DND-41 (cell line): ENCODE measurements around the gene PITX1.
"Not testable (repeated sequence)": the region's sequence is repeated elsewhere in the genome, so short reads cannot be mapped to it uniquely, and the experiment has no call there.

Experiments
- EZH2 ChIP-seq: IDR thresholded peaks from 3 replicates; pipeline ENCODE4 v1.6.1; 2012; ENCODE audit warnings: borderline replicate concordance, low read depth, mild to moderate bottlenecking, moderate library complexity, low read length, inconsistent platforms; ENCODE audit not compliant: severe bottlenecking
- TF ChIP-seq, protein P1 (sequence below): IDR thresholded peaks from 2 replicates; pipeline ENCODE4 v1.5.1; 2012; ENCODE audit warnings: borderline replicate concordance, low read length, moderate library complexity, mild to moderate bottlenecking; ENCODE audit not compliant: poor library complexity, severe bottlenecking; ENCODE audit errors: extremely low read depth

DNA sequence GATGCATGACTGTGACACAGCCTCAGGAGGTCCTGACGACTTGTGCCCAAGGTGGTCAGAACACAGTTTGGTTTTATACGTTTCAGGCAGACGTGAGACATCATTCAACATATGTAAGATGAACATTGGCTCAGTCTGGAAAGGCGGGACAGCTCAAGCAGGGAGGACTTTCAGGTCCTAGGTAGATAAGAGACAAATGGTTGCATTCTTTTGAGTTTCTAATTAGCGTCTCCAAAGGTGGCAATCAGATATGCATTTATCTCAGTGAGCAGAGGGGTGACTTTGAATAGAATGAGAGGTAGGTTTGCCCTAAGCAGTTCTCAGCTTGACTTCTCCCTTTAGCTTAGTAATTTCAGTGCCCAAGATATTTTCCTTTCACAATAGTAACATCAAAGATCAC lies 43.8 kb downstream of the PITX1 start:
- TF ChIP-seq, protein P1, sequence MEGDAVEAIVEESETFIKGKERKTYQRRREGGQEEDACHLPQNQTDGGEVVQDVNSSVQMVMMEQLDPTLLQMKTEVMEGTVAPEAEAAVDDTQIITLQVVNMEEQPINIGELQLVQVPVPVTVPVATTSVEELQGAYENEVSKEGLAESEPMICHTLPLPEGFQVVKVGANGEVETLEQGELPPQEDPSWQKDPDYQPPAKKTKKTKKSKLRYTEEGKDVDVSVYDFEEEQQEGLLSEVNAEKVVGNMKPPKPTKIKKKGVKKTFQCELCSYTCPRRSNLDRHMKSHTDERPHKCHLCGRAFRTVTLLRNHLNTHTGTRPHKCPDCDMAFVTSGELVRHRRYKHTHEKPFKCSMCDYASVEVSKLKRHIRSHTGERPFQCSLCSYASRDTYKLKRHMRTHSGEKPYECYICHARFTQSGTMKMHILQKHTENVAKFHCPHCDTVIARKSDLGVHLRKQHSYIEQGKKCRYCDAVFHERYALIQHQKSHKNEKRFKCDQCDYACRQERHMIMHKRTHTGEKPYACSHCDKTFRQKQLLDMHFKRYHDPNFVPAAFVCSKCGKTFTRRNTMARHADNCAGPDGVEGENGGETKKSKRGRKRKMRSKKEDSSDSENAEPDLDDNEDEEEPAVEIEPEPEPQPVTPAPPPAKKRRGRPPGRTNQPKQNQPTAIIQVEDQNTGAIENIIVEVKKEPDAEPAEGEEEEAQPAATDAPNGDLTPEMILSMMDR: not testable (repeated sequence)
- TF ChIP-seq EZH2: not testable (repeated sequence)
